A673 (cell line): ENCODE measurements around the gene ERAP2. TPM values are rescaled to one million over a fixed set of nuclear protein-coding genes. Genes with fewer than 3 reads are reported as not detected.

ENCODE experiments used
- BruUV-seq: library from RNA; stranded (reverse); fragments of 400-500 nt; replicated peaks from 2 replicates; lab custom pipeline; 2021; lab: Mats Ljungman, UMichigan
- CTCF ChIA-PET: fragments of 300-600 bp; sonication (Branson Sonifier 250); formaldehyde crosslinking; loops from one replicate; lab custom pipeline; 2022; ENCODE audit warnings: antibody characterized with exemption; lab: Charles Lee
- POLR2A ChIA-PET: fragments of 300-600 bp; sonication (Branson Sonifier 250); formaldehyde crosslinking; loops from one replicate; lab custom pipeline; 2022; ENCODE audit warnings: antibody characterized with exemption; ENCODE audit not compliant: low non-redundant PET; lab: Charles Lee
- DNase-seq: peaks from one replicate; pipeline ENCODE4 v3.0.0-alpha.2; 2015; ENCODE audit warnings: low spot score
- H3K27ac ChIP-seq: fragments of 200-600 bp; sonication (generic); 2 replicates; pipeline ENCODE4 v1.5.1; 2016; ENCODE audit warnings: mixed run types, low read depth, mild to moderate bottlenecking, mixed read lengths, antibody characterized with exemption, low read length; ENCODE audit not compliant: poor library complexity, severe bottlenecking
- H3K27me3 ChIP-seq: fragments of 200-600 bp; sonication (generic); replicated peaks from 2 replicates; pipeline ENCODE4 v1.6.1; 2017; ENCODE audit warnings: mixed run types, low read depth, mild to moderate bottlenecking, mixed read lengths, antibody characterized with exemption, low read length; ENCODE audit not compliant: insufficient read depth, poor library complexity
- H3K36me3 ChIP-seq: fragments of 200-600 bp; sonication (generic); 2 replicates; pipeline ENCODE4 v1.6.1; 2016; ENCODE audit warnings: mixed run types, mild to moderate bottlenecking, mixed read lengths, antibody characterized with exemption, low read length; ENCODE audit not compliant: insufficient read depth, poor library complexity, severe bottlenecking
- H3K4me1 ChIP-seq: fragments of 200-600 bp; sonication (generic); 2 replicates; pipeline ENCODE4 v1.6.1; 2017; ENCODE audit warnings: mixed run types, mild to moderate bottlenecking, mixed read lengths, antibody characterized with exemption, low read length; ENCODE audit not compliant: insufficient read depth, poor library complexity, severe bottlenecking
- H3K4me3 ChIP-seq: fragments of 200-600 bp; sonication (generic); 2 replicates; pipeline ENCODE4 v1.5.1; 2016; ENCODE audit warnings: low read depth, mixed run types, mild to moderate bottlenecking, mixed read lengths, low read length; ENCODE audit not compliant: poor library complexity, severe bottlenecking
- H3K9me3 ChIP-seq: fragments of 200-600 bp; sonication (generic); 2 replicates; pipeline ENCODE4 v1.6.1; 2016; ENCODE audit warnings: mixed run types, low read depth, mild to moderate bottlenecking, mixed read lengths, antibody characterized with exemption, low read length; ENCODE audit not compliant: poor library complexity, severe bottlenecking
- EZH2 ChIP-seq: fragments of 200-600 bp; sonication (generic); IDR thresholded peaks from 2 replicates; pipeline ENCODE4 v1.6.1; 2017; ENCODE audit warnings: borderline replicate concordance, low read depth, mild to moderate bottlenecking, mixed read lengths, antibody characterized with exemption, low read length; ENCODE audit not compliant: poor library complexity, severe bottlenecking
- intact Hi-C: fragments of 100-400 bp; cut with micrococcal nuclease; formaldehyde crosslinking; loops from one replicate; pipeline ENCODE4 v1.10.0; 2022; ENCODE audit not compliant: unreplicated experiment
- total RNA-seq: library from RNA; stranded (reverse); gene quantifications from 2 replicates; pipeline ENCODE4 v1.2.3, GENCODE V29; 2021
- TF ChIP-seq, protein P1 (sequence below): fragments of 300-800, 200-600 bp; sonication (generic); conservative IDR thresholded peaks from 2 replicates; pipeline ENCODE4 v1.5.1; 2017; ENCODE audit warnings: low read depth, mild to moderate bottlenecking, antibody characterized with exemption, low read length, moderate library complexity, mixed read lengths

The ERAP2 gene
- total RNA-seq, 1 experiment from 2014 or later: 2.6 TPM

DNA sequence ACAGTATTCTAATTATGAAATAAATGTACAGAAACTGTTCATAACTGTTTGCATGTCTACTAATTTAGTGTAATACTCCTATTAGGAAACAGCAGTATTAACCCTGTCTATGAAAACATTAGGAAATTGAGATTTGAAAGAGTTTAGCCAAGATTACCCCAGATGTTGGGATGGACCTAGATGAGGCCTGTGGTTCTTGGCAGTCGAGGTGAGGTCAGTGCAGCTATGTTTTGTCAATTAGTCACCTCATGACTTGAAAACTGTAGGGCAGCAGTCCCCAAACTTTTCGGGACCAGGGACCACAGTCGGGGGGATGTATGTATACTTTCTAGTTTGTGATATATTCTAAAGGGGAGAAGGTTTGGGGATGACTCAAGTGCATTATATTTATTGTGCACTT lies 64.3 kb downstream of the ERAP2 start:
- CTCF ChIA-PET: no interaction called here
- peaks cover 8% of the 10 kb centered on the region for H3K4me1 ChIP-seq
- no peaks in the 10 kb centered on the region for H3K27me3 ChIP-seq
- POLR2A ChIA-PET: no interaction called here
- DNase-seq: no peak
- no peaks in the 10 kb centered on the region for H3K36me3 ChIP-seq
- intact Hi-C loops: no loop called here
- no TSS peak for BruUV-seq
- no peaks in the 10 kb centered on the region for H3K9me3 ChIP-seq
- no peak overlapping the region for H3K4me3 ChIP-seq
- TF ChIP-seq EZH2: no peak
- TF ChIP-seq, protein P1, sequence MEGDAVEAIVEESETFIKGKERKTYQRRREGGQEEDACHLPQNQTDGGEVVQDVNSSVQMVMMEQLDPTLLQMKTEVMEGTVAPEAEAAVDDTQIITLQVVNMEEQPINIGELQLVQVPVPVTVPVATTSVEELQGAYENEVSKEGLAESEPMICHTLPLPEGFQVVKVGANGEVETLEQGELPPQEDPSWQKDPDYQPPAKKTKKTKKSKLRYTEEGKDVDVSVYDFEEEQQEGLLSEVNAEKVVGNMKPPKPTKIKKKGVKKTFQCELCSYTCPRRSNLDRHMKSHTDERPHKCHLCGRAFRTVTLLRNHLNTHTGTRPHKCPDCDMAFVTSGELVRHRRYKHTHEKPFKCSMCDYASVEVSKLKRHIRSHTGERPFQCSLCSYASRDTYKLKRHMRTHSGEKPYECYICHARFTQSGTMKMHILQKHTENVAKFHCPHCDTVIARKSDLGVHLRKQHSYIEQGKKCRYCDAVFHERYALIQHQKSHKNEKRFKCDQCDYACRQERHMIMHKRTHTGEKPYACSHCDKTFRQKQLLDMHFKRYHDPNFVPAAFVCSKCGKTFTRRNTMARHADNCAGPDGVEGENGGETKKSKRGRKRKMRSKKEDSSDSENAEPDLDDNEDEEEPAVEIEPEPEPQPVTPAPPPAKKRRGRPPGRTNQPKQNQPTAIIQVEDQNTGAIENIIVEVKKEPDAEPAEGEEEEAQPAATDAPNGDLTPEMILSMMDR: no peak
- no peak overlapping the region for H3K27ac ChIP-seq

GRCh38 chr5:96941140-96941539 lies 64.8 kb downstream of the ERAP2 start:
- H3K4me3 ChIP-seq: no peak overlapping the region
- ChIA-PET CTCF (no interaction called here), POLR2A (no interaction called here)
- TF ChIP-seq EZH2: no peak
- TF ChIP-seq, protein P1: no peak
- no peak for DNase-seq
- BruUV-seq: no TSS peak
- no peak overlapping the region for H3K27ac ChIP-seq
- intact Hi-C loops: no loop called here
- no peaks in the 10 kb centered on the region for H3K36me3 ChIP-seq
- no peaks in the 10 kb centered on the region for H3K9me3 ChIP-seq
- H3K4me1 ChIP-seq: peaks cover 8% of the 10 kb centered on the region
- no peaks in the 10 kb centered on the region for H3K27me3 ChIP-seq

- no peaks in the 10 kb centered on the region for H3K36me3 ChIP-seq
- H3K4me1 ChIP-seq: peaks cover 14% of the 10 kb centered on the region
- TF ChIP-seq EZH2: no peak
- TF ChIP-seq, protein P1: no peak
- intact Hi-C loops: no loop called here
- no peaks in the 10 kb centered on the region for H3K9me3 ChIP-seq
- no peak for DNase-seq
- H3K27ac ChIP-seq: no peak overlapping the region
- BruUV-seq: no TSS peak
- CTCF ChIA-PET: no interaction called here
- H3K4me3 ChIP-seq: no peak overlapping the region
- H3K27me3 ChIP-seq: no peaks in the 10 kb centered on the region
- POLR2A ChIA-PET: no interaction called here
Measured at GRCh38 chr5:96942078-96942477, 65.8 kb downstream of the ERAP2 start.
